Dedifferentiated amniotic fluid mesenchymal stem cell (primary cell): ENCODE data around the gene TIMM50.
"Not testable (repeated sequence)": the region's sequence is repeated elsewhere in the genome, so short reads cannot be mapped to it uniquely, and the experiment has no call there.

Experiments
- DNase-seq: peaks from one replicate; pipeline ENCODE4 v3.0.0-alpha.2; 2016; ENCODE audit errors: extremely low spot score

The TIMM50 gene

GRCh38 chr19:39469567-39469966 is 11.1 kb upstream of the TIMM50 start:
- DNase-seq = no peak

DNA sequence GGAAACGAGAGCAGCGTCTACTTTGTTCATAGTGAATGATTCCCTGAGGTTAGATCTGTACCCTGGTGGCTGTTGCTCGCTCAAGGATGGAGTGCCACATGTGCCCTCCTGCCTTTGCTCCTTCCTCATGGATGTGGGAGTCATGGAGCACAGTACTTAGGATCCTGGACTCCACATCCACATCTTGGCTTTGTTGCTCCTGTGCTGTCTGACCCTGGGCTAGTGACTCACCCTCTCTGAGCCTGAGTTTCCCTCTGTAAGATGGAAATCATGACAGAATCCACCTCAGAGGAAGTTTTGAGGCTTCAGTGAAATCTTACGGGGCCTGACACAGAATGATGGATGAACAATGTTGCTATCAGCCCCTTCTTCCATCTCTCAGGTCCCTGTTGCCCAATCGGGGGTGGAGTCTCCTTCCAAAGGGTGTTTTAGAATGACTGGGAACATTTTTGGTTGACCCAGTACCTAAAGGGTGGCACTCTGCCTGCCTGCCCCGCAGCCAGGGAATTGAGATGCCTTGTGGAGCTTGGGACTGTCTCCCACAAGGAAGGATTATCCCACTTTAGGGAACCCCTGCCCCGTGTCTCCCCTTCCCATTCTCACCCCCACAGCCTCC is 9.8 kb upstream of the TIMM50 start:
- DNase-seq = no peak

- no peak for DNase-seq
These were observed 8.7 kb upstream of the TIMM50 start for GRCh38 chr19:39471756-39472536.

DNA sequence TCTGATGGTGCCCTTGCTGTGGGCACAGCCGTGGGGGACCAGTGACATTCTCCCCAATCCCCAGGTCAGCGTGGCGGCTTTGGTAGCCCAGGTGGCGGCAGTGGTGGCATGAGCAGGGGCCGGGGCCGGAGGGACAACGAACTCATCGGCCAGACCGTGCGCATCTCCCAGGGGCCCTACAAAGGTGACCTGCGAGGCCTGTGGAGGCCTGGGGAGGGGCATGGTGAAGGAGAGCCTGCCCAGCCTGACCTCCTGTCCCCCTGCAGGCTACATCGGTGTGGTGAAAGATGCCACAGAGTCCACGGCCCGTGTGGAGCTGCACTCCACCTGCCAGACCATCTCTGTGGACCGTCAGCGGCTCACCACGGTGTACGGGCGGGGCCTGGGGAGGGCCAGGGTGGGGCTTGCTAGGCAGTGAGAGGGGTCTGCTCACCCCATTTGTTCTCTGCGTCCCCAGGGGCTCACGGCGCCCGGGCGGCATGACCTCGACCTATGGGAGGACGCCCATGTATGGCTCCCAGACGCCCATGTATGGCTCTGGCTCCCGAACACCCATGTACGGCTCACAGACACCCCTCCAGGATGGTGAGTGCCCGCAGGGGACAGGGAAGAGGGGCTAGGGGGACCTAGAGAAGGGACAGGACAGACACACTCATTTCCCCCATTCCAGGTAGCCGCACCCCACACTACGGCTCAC is 7.7 kb upstream of the TIMM50 start:
- no peak for DNase-seq

DNA sequence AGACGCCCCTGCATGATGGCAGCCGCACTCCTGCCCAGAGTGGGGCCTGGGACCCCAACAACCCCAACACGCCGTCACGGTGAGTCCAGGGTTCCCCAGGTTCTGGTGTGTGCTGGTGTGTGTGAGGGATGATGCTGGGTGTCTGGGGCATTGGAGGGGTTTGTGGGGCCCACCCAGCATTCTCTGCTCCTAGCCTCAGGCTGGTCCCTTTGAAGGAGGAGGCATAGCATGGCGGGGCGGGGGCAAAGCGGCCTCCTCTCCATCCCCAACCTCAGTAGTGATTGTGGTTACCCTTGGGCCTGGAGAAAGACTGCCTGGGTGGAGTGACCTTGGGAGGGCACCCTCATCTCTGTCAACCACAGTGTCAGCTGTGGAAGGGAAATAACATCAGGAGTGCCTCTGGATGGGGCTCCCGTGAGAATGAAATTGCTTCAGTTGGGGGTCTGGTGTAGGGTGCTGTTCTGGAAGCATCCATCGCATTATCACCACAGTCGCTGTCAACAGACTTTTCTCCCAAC is 7.1 kb upstream of the TIMM50 start:
- DNase-seq = no peak

DNA sequence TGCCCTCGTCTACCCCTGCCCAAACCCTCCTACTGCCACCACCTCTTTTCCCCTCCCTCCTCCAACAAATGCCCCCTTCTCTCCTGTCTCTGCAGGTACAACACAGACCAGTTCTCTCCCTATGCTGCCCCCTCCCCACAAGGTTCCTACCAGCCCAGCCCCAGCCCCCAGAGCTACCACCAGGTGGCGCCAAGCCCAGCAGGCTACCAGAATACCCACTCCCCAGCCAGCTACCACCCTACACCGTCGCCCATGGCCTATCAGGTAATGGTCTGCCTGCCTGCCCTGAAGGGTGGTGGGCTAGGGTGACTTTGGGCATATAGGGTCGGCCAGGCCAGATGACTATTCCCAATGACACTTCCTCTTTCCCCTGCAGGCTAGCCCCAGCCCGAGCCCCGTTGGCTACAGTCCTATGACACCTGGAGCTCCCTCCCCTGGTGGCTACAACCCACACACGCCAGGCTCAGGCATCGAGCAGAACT is 6.5 kb upstream of the TIMM50 start:
- DNase-seq = no peak

DNA sequence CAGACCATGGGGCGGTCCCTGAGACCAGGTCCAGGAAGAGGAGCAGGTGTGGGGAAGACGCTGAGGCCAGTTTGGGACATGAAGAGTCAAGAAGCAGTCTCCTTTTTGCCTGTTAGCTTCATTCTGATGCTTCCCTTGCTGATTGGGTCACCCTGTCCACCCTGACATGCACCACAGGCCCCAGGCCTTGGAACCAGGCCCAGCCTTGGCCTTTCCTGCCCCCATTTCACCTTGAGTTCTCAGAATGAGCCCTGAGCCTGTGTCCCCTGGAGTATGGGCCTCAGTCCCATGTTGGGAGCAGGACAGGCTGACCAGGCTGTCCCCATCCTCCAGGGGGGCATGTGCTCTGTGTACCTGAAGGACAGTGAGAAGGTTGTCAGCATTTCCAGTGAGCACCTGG is 4.9 kb upstream of the TIMM50 start:
- DNase-seq = no peak

DNA sequence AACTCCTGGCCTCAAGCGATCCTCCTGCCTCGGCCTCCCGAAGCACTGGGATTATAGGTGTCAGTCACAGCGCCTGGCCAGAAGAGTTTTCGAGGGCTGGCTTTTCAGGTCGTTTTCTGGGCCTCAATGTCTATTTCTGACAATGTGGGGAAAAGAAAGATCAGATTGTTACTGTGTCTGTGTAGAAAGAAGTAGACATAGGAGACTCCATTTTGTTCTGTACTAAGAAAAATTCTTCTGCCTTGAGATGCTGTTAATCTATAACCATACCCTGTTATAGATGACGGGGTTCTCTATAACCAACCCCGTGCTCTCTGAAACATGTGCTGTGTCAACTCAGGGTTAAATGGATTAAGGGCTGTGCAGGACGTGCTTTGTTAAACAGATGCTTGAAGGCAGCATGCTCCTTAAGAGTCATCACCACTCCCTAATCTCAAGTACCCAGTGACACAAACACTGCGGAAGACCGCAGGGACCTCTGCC is 1.3 kb upstream of the TIMM50 start:
- DNase-seq = not testable (repeated sequence)

- no peak for DNase-seq
These were observed 722 bp upstream of the TIMM50 start for GRCh38 chr19:39479916-39480315.

DNA sequence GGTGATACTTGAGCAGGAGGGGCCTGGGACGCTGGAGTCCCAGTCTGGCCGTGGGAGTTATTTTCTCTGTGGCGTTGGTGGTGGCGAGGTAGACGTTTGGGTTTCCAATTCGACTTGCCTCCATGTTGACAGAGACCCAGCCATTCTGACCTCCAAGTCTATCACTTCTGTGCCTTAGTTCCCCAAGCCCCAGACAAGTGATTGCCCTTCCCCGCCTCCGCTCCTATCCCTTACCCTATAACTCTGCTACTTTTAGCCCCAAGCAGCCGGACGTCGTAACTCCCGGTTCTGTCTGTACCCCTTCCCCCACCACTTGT is 549 bp downstream of the TIMM50 start:
- no peak for DNase-seq

DNA sequence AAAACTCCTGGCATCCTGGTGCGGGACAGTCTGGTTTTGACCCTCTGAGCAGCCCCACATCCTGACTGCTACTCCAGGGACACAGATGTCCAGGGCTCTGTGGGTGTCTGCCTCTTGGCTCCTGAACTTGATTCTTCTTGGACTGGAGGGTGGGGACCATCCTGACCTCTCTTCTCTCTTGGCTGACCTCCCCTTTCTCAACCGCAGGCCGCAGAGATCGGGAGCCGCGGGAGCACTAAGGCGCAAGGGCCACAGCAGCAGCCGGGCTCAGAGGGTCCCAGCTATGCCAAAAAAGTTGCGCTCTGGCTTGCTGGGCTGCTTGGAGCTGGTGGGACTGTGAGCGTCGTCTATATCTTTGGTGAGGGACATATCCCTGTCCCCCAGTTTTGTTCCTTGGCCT is 1.0 kb downstream of the TIMM50 start:
- no peak for DNase-seq

DNA sequence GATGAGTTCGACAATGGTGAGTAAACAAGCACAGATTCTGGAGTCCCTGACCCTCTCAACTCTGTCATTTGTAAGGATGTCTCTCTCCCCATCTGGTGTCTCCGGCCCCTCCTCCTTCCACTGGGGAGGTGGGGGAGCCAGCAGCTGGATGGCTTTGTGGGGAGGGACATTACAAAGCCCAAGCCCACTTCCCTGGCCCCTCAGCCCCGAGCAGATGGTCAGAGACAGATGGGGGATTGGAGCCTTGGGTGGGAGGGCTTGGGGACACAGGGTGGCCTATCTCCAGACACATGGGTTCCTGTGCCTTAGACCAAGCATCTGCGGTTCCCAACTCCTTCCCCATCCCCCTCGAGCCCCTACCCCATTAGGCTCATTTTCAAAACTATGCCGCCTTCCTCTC is 2.5 kb downstream of the TIMM50 start:
- DNase-seq = no peak

DNA sequence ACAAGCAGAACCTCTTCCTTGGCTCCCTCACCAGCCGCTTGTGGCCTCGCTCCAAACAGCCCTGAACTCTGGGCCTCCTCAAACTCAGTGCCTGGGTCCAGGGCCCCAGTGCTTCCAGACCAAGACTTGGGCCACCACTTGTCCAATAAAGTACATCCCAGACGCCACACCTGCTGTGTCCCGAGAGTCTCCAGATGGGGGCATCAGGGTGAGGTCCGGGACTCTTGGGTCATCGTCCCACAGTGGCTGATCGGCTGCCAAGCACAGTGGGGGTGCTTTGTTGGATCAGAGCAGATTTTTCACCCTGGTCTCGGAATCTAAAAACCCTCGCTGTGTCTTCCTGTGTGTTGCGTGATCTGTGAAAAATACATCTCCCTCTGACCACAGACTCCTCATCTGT is 9.1 kb downstream of the TIMM50 start:
- no peak for DNase-seq

GRCh38 chr19:39492225-39492624 is 11.6 kb downstream of the TIMM50 start:
- DNase-seq = no peak

DNA sequence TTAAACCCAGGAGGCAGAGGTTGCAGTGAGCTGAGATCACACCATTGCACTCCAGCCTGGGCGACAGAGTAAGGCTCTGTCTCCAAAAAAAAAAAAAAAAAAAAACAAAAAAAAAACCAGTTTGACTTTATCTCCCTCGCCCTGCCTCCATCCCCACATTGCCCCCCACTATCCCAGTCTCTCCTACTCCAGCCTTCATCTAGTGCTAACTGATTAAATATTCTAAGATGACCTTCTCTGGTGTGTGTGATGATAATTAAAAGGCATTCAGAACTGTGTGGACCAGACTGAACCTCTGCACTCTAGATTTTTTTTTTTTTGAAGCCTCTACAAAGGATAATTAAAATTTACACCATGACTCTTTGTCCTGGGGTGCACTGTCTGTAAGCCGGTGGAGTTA is 12.2 kb downstream of the TIMM50 start:
- no peak for DNase-seq

GRCh38 chr19:39494661-39495060 is 14.0 kb downstream of the TIMM50 start:
- no peak for DNase-seq

DNA sequence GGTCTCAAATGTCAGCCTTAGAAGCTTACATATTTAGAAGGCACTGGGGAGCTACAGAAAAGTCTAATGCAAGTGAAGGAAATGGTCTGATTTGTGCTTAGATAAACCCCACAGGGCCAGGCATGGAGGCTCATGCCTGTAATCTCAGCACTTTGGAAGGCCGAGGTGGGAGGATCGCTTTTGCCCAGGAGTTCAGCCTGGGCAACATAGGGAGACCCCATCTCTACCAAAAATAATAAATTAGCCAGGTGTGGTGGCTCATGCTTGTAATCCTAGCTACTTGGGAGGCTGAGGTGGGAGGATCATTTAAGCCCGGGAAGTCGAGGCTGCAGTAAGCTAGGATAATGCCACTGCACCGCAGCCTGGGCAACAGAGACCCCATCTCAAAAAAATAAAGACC is 15.4 kb downstream of the TIMM50 start:
- no peak for DNase-seq

DNA sequence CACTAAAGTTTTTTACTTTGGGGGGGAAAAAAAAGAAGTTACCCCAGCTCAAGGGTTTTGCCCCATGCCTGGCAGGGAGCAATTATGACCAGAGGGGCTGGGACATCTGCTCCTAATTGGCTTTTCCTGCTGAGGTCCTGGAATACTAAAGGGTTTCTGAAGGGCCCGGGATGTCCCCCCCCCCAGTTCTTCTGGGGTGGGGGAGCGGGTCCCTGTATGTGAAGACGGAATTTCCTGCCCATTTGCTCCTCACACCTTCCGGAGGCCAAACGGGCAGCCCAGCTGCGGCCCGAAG is 17.0 kb downstream of the TIMM50 start:
- DNase-seq = no peak

GRCh38 chr19:39497996-39498797 is 17.6 kb downstream of the TIMM50 start:
- DNase-seq = no peak

GRCh38 chr19:39498798-39499642 is 18.4 kb downstream of the TIMM50 start, which contains the start of gene DLL3:
TSS of gene DLL3 (plus strand) at chr19:39498947. CDS start at chr19:39498975, 28 bp downstream.
- DNase-seq = no peak

DNA sequence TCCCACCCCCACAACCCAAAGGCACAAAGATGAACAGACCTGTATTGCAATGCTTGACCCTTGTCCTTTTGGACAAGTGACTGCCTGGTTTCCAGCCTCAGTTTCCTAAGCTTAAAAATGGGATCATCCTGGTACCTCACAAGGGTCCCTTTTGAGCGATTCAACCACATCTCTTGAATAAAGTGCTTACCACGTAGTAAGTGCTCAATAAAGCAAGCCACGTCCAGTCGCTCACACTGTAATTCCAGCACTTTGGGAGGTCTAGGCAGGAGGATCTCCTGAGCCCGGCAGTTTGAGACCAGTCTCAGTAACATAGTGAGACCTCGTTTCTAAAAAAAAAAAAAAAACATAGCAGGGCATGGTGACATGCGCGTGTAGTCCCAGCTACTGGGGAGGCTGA is 19.3 kb downstream of the TIMM50 start:
- DNase-seq = no peak
